ENCODE data around the gene DMXL1.

GRCh38 chr5:119105971-119106370, 35.1 kb downstream of the DMXL1 start:
- TF ChIP-seq POLR2A (IDR thresholded peaks at IDR 0.05), result no peak
- no peak for TF ChIP-seq CTCF (IDR thresholded peaks at IDR 0.05)

All from esophagus squamous epithelium (tissue), 4 donors.